A549 (cell line): Measurements from ENCODE around the gene AMZ1.

Experiments used
- CHD2 ChIP-seq: fragments of 150-350 bp; IDR thresholded peaks from 2 replicates; pipeline ENCODE4 v1.6.1; 2014; ENCODE audit warnings: low read length; ENCODE audit not compliant: partially characterized antibody
- POLR2A ChIP-seq: IDR thresholded peaks from 2 replicates; pipeline ENCODE4 v1.6.1; 2012; ENCODE audit warnings: mild to moderate bottlenecking, low read length
- TF ChIP-seq, protein P1 (sequence below): IDR thresholded peaks from 2 replicates; pipeline ENCODE4 v1.6.1; 2012
- TF ChIP-seq, protein P2 (sequence below): fragments of >200 bp; sonication (Bioruptor Twin); formaldehyde crosslinking; IDR thresholded peaks from 3 replicates; pipeline ENCODE4 v1.6.1; 2016
- TF ChIP-seq, protein P3 (sequence below): IDR thresholded peaks from 2 replicates; pipeline ENCODE4 v1.6.1; 2012
- TF ChIP-seq, protein P4 (sequence below): fragments of >200 bp; sonication (Bioruptor Twin); formaldehyde crosslinking; IDR thresholded peaks from 3 replicates; pipeline ENCODE4 v1.5.1; 2016

DNA sequence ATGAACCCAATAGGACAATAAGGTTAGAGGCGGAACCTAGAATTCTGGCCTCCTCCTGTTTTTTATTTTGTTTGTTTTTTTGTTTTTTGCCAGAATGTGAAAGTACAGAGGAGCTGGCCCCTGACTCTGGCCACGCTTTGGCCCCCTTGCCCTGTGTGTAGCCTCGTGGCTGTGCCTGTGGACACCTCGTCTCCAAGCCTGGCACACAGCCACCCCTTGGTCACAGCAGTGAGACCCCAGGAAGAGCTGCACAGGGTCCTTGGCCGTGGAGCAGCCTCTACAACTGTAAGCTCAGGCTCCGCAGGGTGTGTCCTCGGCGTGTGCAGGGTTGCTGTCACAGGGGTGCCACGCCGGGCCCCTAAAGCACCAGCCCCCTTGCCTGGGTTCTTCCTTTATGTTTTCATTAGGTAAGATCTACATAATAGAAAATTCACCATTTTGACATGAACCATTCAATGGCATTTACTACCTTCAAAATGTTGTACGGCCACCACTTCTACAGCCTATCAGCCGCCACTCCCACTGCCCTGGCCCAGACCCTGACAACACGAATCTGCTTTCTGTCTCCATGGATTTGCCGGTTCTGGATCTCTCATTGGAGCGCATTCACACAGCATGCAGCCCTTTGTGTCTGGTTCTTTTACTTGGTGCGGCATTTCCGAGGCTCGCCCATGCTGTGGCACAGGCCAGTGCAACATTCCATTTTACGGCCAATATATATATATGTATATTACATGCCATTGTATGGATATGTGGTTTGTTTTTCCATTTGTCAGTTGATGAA, 51.0 kb downstream of the AMZ1 start:
- no peak for TF ChIP-seq POLR2A
- TF ChIP-seq, protein P1, sequence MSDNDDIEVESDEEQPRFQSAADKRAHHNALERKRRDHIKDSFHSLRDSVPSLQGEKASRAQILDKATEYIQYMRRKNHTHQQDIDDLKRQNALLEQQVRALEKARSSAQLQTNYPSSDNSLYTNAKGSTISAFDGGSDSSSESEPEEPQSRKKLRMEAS: no peak
- TF ChIP-seq, protein P2, sequence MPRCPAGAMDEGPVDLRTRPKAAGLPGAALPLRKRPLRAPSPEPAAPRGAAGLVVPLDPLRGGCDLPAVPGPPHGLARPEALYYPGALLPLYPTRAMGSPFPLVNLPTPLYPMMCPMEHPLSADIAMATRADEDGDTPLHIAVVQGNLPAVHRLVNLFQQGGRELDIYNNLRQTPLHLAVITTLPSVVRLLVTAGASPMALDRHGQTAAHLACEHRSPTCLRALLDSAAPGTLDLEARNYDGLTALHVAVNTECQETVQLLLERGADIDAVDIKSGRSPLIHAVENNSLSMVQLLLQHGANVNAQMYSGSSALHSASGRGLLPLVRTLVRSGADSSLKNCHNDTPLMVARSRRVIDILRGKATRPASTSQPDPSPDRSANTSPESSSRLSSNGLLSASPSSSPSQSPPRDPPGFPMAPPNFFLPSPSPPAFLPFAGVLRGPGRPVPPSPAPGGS: no peak
- TF ChIP-seq, protein P3, sequence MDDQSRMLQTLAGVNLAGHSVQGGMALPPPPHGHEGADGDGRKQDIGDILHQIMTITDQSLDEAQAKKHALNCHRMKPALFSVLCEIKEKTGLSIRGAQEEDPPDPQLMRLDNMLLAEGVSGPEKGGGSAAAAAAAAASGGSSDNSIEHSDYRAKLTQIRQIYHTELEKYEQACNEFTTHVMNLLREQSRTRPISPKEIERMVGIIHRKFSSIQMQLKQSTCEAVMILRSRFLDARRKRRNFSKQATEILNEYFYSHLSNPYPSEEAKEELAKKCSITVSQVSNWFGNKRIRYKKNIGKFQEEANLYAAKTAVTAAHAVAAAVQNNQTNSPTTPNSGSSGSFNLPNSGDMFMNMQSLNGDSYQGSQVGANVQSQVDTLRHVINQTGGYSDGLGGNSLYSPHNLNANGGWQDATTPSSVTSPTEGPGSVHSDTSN: no peak
- TF ChIP-seq CHD2: no peak
- TF ChIP-seq, protein P4, sequence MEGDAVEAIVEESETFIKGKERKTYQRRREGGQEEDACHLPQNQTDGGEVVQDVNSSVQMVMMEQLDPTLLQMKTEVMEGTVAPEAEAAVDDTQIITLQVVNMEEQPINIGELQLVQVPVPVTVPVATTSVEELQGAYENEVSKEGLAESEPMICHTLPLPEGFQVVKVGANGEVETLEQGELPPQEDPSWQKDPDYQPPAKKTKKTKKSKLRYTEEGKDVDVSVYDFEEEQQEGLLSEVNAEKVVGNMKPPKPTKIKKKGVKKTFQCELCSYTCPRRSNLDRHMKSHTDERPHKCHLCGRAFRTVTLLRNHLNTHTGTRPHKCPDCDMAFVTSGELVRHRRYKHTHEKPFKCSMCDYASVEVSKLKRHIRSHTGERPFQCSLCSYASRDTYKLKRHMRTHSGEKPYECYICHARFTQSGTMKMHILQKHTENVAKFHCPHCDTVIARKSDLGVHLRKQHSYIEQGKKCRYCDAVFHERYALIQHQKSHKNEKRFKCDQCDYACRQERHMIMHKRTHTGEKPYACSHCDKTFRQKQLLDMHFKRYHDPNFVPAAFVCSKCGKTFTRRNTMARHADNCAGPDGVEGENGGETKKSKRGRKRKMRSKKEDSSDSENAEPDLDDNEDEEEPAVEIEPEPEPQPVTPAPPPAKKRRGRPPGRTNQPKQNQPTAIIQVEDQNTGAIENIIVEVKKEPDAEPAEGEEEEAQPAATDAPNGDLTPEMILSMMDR: no peak
